Hematopoietic multipotent progenitor cell treated with erythropoietin and hydrocortisone succinate and interleukin-3 and kit ligand, for 17 days (in vitro differentiated cells): ENCODE measurements around the gene OTOL1.

Experiments
- DNase-seq: peaks from one replicate; pipeline ENCODE4 v3.0.0-alpha.2; 2015; ENCODE audit warnings: low spot score

OTOL1 gene

DNA sequence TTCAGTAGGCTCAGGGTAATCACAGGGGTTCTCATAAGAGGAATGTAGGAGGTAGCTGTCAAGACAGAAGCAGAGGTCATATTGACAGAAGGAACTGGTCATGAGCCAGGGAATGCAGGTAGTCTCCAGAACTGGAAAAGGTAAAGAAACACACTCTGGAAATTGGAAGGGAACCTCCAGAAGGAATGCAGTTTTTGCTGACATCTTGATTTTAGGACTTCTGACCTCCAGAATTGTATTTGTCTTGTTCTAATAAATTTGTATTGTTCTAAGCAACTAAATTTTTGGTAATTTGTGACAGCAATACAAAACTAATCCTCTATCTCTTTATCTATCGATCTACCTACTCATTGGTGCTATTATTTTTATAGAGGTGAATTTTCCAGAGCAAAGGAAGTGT lies 49.2 kb downstream of the OTOL1 start:
- no peak for DNase-seq

DNA sequence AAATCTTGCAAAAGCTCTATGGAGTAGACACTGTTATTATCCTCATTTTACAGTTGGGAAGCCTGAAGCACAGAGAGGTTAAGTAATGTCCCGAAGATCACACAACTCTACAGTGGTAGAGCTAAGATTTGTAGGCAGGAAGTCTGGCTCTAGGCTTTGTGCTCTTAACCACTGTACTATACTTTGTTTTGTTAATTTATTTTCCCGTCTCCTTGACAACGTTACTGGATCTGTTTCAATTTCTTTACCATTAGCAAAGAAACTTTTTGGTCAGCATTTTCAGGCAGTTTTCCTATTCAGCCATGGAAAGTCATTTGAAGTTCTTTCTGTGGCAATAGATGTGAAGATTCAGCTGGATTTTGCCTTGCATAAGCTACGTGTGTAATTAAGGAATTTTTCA lies 51.7 kb downstream of the OTOL1 start:
- DNase-seq, result no peak

DNA sequence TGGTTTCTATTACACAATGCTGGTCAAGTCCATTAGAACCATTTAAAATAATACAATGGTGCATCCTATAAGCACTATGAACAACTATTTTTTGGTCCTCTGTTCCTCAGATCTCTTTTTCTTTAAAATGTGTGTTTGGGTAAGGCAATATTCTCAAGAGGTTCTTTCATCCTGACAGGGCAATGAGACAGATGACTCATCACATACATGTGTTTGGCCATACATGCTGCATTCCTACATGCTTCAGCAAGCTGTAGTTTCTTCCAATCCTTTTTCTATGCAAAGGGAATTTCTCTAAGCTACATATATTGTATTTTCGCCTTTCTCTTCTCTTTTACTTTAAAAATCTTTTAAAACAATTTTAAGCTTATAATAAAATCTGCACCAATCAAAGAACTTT lies 52.7 kb downstream of the OTOL1 start:
- DNase-seq, result no peak

DNA sequence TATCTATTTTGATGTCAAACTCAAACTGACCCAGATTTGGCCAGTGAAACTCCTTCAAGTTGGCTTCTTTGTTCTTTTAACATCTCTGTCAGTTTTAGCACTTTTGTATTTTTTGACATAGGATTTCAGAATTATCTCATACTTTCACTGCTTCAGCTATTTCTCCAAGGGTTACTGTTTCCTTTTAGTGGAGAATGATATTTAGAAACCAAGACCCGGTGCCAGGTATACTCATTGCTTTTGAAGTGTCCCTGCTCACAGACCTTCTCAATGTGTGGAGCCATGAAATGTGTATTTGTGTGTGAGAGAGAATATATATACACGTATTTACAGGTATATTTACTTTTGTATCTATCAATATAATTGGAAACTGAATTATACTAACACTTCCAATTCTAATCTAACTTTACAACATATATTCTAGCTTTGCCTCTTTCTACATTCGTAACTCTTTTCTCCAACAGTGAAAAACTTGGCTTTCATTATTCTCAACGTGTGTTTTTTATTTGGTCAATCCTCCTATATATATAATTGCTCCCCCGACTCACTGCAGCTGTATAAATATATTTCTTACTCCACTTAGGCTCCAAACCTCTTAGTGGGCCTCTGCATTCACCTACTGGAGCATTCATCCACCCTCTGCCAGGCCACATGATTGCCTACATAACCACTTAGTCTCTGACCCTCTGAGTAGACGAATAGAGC lies 54.0 kb downstream of the OTOL1 start:
- DNase-seq, result no peak

DNA sequence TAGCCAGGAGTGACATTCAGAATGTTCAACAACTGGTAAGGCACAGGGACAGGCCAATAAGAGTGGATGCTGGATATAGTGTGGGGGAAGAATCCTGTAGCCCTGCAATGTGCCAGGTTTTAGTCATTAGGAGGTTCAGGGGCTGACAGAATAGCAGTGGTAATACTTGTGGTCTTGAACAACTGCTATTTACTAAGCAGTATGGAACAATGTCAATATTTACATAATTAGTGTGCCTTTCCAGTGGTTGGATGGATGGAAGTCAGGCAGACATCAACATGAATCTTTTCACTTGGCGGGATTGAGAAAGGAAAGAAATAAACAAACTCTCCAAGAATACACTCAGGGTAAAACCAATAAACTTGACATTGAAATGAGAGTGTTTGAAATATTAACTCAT lies 55.1 kb downstream of the OTOL1 start:
- DNase-seq, result no peak

DNA sequence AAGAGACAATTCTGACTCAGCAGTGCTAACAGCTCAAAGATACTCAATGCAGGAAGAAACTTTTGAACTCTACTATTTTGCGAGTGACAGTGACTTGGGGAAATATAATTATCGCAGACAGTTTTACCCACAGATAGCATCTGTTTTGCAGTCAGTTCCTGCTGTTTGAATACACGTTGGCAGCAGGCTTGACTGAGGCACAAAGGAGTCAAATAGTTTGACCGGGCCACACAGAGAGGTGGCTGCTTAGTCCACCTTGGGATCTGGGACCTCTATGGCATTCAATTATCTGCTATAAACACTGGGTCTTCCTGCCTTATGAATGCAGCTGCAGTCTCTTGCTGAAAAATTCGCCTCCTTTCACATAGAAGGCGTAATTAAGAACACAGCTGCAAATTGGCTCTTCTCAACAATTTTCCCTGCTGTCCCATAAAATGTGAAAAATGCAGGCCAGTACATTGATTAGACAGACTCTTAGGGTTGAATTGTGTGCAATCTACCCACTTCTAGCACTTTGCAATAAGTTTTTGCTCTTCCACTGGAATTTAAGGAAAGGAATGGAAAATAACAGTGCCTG lies 56.5 kb downstream of the OTOL1 start:
- no peak for DNase-seq
